Activated naive CD4-positive, alpha-beta T cell (primary cell): ENCODE measurements around the gene ARHGAP11A.

Experiments
- DNase-seq, 4 experiments: peaks; one replicate each; lab custom pipeline; 2025; lab: John Stamatoyannopoulos, UW

The ARHGAP11A gene

GRCh38 chr15:32687556-32687955 lies 72.3 kb downstream of the ARHGAP11A start:
- DNase-seq, result no peak

- DNase-seq, result no peak
These were observed 72.9 kb downstream of the ARHGAP11A start for GRCh38 chr15:32688151-32688639.
